CD4-positive, alpha-beta T cell (primary cell): ENCODE data around the gene SPATA2L. TPM values are rescaled to one million over a fixed set of nuclear protein-coding genes. Genes with fewer than 3 reads are reported as not detected.

Experiments
- ATAC-seq: fragments of 200-7000 bp; cut with Tn5 transposase; one replicate; pipeline ENCODE4 v1.10.0; 2022; ENCODE audit warnings: mild to moderate bottlenecking; ENCODE audit not compliant: poor library complexity
- CTCF ChIA-PET: fragments of 350-600 bp; sonication (Branson Sonifier 250); formaldehyde crosslinking; loops from one replicate; lab custom pipeline; 2021; ENCODE audit warnings: antibody characterized with exemption, inconsistent platforms; lab: Charles Lee
- POLR2A ChIA-PET: fragments of 350-600 bp; sonication (Branson Sonifier 250); formaldehyde crosslinking; loops from one replicate; lab custom pipeline; 2021; ENCODE audit warnings: antibody characterized with exemption, inconsistent platforms; lab: Charles Lee
- DNase-seq, 14 experiments: peaks; one replicate each; pipeline ENCODE4 v3.0.0-alpha.2; 2013 to 2020; ENCODE audit warnings: mixed read lengths in 2 of 14
- H3K27ac ChIP-seq, 2 donors: one replicate each; pipeline versions ENCODE4 v1.5.1 to v1.7.0; 2013; ENCODE audit warnings: low read length in 2 of 2, low read depth in 1 of 2, mild to moderate bottlenecking in 1 of 2
- H3K27me3 ChIP-seq, 2 experiments: 1 replicate in 1 of 2; 2 replicates in 1 of 2; pipeline versions ENCODE4 v1.6.1 to v1.7.0; 2013; ENCODE audit warnings: low read length in 2 of 2, control low read depth in 1 of 2, mild to moderate bottlenecking in 1 of 2, moderate library complexity in 1 of 2; ENCODE audit not compliant: insufficient read depth in 2 of 2, control insufficient read depth in 1 of 2
- H3K36me3 ChIP-seq: one replicate; pipeline ENCODE4 v1.6.1; 2013; ENCODE audit warnings: low read length, control low read depth; ENCODE audit not compliant: insufficient read depth
- H3K4me1 ChIP-seq: one replicate; pipeline ENCODE4 v1.6.1; 2013; ENCODE audit warnings: low read length, control low read depth; ENCODE audit not compliant: insufficient read depth
- H3K4me3 ChIP-seq: one replicate; pipeline ENCODE4 v1.5.1; 2013; ENCODE audit warnings: mild to moderate bottlenecking, low read length, moderate library complexity
- H3K9me3 ChIP-seq, 2 experiments: 1 replicate in 1 of 2; 2 replicates in 1 of 2; pipeline versions ENCODE4 v1.6.1 to v1.7.0; 2013; ENCODE audit warnings: low read length in 2 of 2, mild to moderate bottlenecking in 2 of 2, control low read depth in 1 of 2, moderate library complexity in 1 of 2; ENCODE audit not compliant: control insufficient read depth in 1 of 2, insufficient read depth in 1 of 2
- H3K27ac Mint-ChIP-seq: one replicate; pipeline ENCODE4 v1.8.0; 2020; ENCODE audit warnings: mixed read lengths
- H3K27me3 Mint-ChIP-seq: one replicate; pipeline ENCODE4 v1.8.0; 2021; ENCODE audit warnings: mixed read lengths
- H3K36me3 Mint-ChIP-seq: one replicate; pipeline ENCODE4 v1.8.0; 2021; ENCODE audit warnings: low read depth, mixed read lengths
- H3K4me1 Mint-ChIP-seq: one replicate; pipeline ENCODE4 v1.8.0; 2021; ENCODE audit warnings: low read depth, mixed read lengths
- H3K4me3 Mint-ChIP-seq: one replicate; pipeline ENCODE4 v1.8.0; 2020; ENCODE audit warnings: mild to moderate bottlenecking, mixed read lengths
- H3K9me3 Mint-ChIP-seq: one replicate; pipeline ENCODE4 v1.8.0; 2020; ENCODE audit warnings: mixed read lengths
- CTCF ChIP-seq: fragments of 200-600 bp; IDR thresholded peaks from one replicate; pipeline ENCODE4 v1.8.0; 2022; ENCODE audit warnings: antibody characterized with exemption, mild to moderate bottlenecking
- intact Hi-C, 2 experiments: fragments of 100-400 bp; cut with DNase I in 1 of 2; cut with micrococcal nuclease in 1 of 2; formaldehyde crosslinking; loops; one replicate each; pipeline versions ENCODE4 v1.15.1 to v1.9.0; 2023 to 2025; cut with DNase I, micrococcal nuclease
- total RNA-seq, 174 experiments: library from RNA in 2 of 174; stranded (reverse) in 2 of 174; gene quantifications; one replicate each; pipeline ENCODE4 v1.2.3 and lab custom pipeline; 2021 to 2026

SPATA2L gene
- total RNA-seq, 2 experiments from 2014 or later, result 26.1 to 28.3 TPM

GRCh38 chr16:89707695-89708094, 6.2 kb upstream of the SPATA2L start:
- Histone ChIP-seq H3K27me3 (peaks cover 0 to 2% of the 10 kb centered on the region in 2 experiments), H3K9me3 (no peaks in the 10 kb centered on the region), H3K4me3 (no peak overlapping the region), H3K4me1 (peaks cover 29% of the 10 kb centered on the region), H3K27ac (no peak overlapping the region), H3K36me3 (no peaks in the 10 kb centered on the region)
- TF ChIP-seq CTCF, result no peak
- intact Hi-C loops, result no loop called here
- no peaks in the 10 kb centered on the region for H3K9me3 Mint-ChIP-seq
- H3K4me1 Mint-ChIP-seq, result peaks cover 7% of the 10 kb centered on the region
- CTCF ChIA-PET, result interaction anchor here (4.4 kb wide), 1 partner anchor 153 kb away, joined by 45 read pairs; no protein-coding TSS in a partner anchor
- POLR2A ChIA-PET, result interaction anchor here (1.2 to 2.1 kb wide), 3 partner anchors 13 to 166 kb away, joined by 4 to 8 read pairs (median 4); partner anchors contain the start of genes TCF25 and VPS9D1
- H3K27me3 Mint-ChIP-seq, result no peaks in the 10 kb centered on the region
- H3K27ac Mint-ChIP-seq, result no peak overlapping the region
- DNase-seq, result no peak
- no peak for ATAC-seq
- no peaks in the 10 kb centered on the region for H3K36me3 Mint-ChIP-seq
- H3K4me3 Mint-ChIP-seq, result no peak overlapping the region

DNA sequence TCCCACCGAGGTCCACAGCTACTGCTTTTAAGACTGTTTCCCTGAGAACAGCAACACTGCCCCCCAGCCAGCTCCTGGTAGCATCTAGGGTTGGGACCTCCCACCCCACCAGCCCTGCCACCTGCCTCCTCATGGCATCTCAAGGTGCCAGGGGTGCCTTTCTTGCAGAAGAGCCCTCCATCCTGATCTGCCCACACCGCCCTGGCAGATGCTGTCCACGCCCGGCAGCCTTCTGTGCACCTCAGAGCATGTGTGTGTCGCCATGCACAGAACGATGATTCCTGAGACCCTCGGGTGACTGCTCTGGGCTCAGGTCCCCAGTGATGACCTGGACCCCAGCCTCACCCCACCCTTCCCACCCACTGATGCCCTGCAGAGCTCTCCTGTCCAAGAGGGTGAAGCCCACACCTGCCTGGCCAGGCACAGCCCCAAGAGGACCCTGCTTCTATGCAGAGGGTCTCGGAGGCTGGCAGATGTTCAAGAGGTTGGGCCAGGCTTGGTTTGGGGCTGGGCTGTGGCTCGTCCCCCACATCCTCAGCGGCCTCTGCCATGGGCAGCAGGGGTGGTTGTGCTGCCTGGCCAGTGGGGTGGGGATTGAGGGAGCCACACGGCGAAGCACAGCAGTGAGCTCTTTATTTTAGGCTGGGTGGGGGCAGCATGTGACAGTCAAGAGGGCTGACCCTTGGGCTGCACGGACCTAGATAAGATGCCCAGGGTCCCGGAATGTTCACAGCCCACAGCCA, 5.2 kb upstream of the SPATA2L start:
- H3K9me3 Mint-ChIP-seq, result no peaks in the 10 kb centered on the region
- no peaks in the 10 kb centered on the region for H3K27me3 ChIP-seq
- no peak overlapping the region for H3K27ac ChIP-seq
- no peak for TF ChIP-seq CTCF
- no peaks in the 10 kb centered on the region for H3K36me3 Mint-ChIP-seq
- intact Hi-C loops, result loop anchor here (1.0 kb wide), 6 partner anchors 16 to 204 kb away; no protein-coding TSS in a partner anchor
- H3K4me3 Mint-ChIP-seq, result no peak overlapping the region
- no peak overlapping the region for H3K27ac Mint-ChIP-seq
- H3K27me3 Mint-ChIP-seq, result no peaks in the 10 kb centered on the region
- ChIA-PET CTCF (interaction anchor here (1.0 to 4.4 kb wide), 13 partner anchors 13 to 203 kb away, joined by 3 to 45 read pairs (median 6); partner anchors contain the start of genes SPIRE2 and VPS9D1), POLR2A (interaction anchor here (0.9 to 2.1 kb wide), 20 partner anchors 11 to 204 kb away, joined by 3 to 14 read pairs (median 6); partner anchors contain the start of genes CDK10, TCF25 and VPS9D1)
- peaks cover 14% of the 10 kb centered on the region for H3K4me1 Mint-ChIP-seq
- peaks cover 25% of the 10 kb centered on the region for H3K4me1 ChIP-seq
- H3K4me3 ChIP-seq, result no peak overlapping the region
- no peaks in the 10 kb centered on the region for H3K36me3 ChIP-seq
- DNase-seq (peak in 1 of 14 experiments; percentile 34), ATAC-seq (no peak)
- no peaks in the 10 kb centered on the region for H3K9me3 ChIP-seq

GRCh38 chr16:89705006-89705405, 3.5 kb upstream of the SPATA2L start:
- Histone ChIP-seq H3K9me3 (no peaks in the 10 kb centered on the region), H3K27ac (no peak overlapping the region), H3K4me1 (peaks cover 32% of the 10 kb centered on the region), H3K36me3 (no peaks in the 10 kb centered on the region), H3K4me3 (no peak overlapping the region), H3K27me3 (no peaks in the 10 kb centered on the region)
- Mint-ChIP-seq H3K27me3 (no peaks in the 10 kb centered on the region), H3K9me3 (no peaks in the 10 kb centered on the region), H3K27ac (no peak overlapping the region), H3K4me1 (peaks cover 19% of the 10 kb centered on the region), H3K36me3 (peaks cover 6% of the 10 kb centered on the region), H3K4me3 (peak overlapping the region; percentile 48)
- POLR2A ChIA-PET, result interaction anchor here (0.6 to 1.8 kb wide), 7 partner anchors 32 to 239 kb away, joined by 3 to 14 read pairs (median 5); partner anchors contain the start of gene TCF25
- ATAC-seq, result no peak
- intact Hi-C loops, result no loop called here
- no peak for TF ChIP-seq CTCF
- CTCF ChIA-PET, result interaction anchor here (0.8 to 5.9 kb wide), 8 partner anchors 11 to 167 kb away, joined by 3 to 73 read pairs (median 8); no protein-coding TSS in a partner anchor
- DNase-seq, result peak in 1 of 14 experiments; percentile 44
